Gastroesophageal sphincter (tissue), 3 donors: Measurements from ENCODE around the gene IL36B.

Source experiments
- EP300 ChIP-seq: sonication (generic); formaldehyde crosslinking; IDR thresholded peaks from one replicate; pipeline ENCODE4 v1.6.1; 2017; ENCODE audit warnings: antibody characterized with exemption, mild to moderate bottlenecking
- POLR2A ChIP-seq, 2 donors: fragments of 450-650 bp; IDR thresholded peaks; one replicate each; pipeline ENCODE4 v1.6.1; 2017; ENCODE audit warnings: antibody characterized with exemption in 2 of 2, mild to moderate bottlenecking in 2 of 2, moderate library complexity in 1 of 2
- TF ChIP-seq, protein P1 (sequence below), 4 experiments: fragments of 200-600 bp in 2 of 4; fragments of 450-650 bp in 2 of 4; sonication (generic) in 1 of 4; IDR thresholded peaks; one replicate each; pipeline ENCODE4 v1.5.1; 2017 to 2019; ENCODE audit warnings: antibody characterized with exemption in 4 of 4, mild to moderate bottlenecking in 2 of 4, moderate library complexity in 2 of 4

DNA sequence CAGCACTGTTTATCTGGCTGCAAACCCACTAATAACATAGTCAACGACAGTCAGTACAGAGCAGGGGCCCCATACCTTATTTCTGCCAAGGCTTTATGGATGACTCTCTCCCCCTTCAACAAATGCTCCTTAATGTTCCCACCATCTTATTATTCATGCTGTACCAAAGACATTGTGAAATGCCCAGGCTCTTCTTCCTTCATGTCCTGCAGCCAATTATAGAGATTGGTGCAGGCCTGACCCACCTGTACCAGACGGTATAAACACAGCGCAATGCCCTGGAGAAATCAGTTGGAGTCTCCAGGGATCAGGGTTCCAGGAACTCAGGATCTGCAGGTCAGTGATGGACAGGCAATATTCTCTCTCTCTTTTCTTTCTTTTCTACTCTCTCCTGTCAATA, 15.0 kb upstream of the IL36B start, which contains the start of gene IL1F10:
- TF ChIP-seq POLR2A (IDR thresholded peaks at IDR 0.05) (no peak), EP300 (no peak)
- TF ChIP-seq, protein P1, sequence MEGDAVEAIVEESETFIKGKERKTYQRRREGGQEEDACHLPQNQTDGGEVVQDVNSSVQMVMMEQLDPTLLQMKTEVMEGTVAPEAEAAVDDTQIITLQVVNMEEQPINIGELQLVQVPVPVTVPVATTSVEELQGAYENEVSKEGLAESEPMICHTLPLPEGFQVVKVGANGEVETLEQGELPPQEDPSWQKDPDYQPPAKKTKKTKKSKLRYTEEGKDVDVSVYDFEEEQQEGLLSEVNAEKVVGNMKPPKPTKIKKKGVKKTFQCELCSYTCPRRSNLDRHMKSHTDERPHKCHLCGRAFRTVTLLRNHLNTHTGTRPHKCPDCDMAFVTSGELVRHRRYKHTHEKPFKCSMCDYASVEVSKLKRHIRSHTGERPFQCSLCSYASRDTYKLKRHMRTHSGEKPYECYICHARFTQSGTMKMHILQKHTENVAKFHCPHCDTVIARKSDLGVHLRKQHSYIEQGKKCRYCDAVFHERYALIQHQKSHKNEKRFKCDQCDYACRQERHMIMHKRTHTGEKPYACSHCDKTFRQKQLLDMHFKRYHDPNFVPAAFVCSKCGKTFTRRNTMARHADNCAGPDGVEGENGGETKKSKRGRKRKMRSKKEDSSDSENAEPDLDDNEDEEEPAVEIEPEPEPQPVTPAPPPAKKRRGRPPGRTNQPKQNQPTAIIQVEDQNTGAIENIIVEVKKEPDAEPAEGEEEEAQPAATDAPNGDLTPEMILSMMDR (IDR thresholded peaks at IDR 0.05): no peak
